ENCODE results near the gene PCED1B.

GRCh38 chr12:47054659-47055058 lies 24.8 kb upstream of the PCED1B start:
- TF ChIP-seq POLR2A (IDR thresholded peaks at IDR 0.05): no peak
- TF ChIP-seq, protein P1, sequence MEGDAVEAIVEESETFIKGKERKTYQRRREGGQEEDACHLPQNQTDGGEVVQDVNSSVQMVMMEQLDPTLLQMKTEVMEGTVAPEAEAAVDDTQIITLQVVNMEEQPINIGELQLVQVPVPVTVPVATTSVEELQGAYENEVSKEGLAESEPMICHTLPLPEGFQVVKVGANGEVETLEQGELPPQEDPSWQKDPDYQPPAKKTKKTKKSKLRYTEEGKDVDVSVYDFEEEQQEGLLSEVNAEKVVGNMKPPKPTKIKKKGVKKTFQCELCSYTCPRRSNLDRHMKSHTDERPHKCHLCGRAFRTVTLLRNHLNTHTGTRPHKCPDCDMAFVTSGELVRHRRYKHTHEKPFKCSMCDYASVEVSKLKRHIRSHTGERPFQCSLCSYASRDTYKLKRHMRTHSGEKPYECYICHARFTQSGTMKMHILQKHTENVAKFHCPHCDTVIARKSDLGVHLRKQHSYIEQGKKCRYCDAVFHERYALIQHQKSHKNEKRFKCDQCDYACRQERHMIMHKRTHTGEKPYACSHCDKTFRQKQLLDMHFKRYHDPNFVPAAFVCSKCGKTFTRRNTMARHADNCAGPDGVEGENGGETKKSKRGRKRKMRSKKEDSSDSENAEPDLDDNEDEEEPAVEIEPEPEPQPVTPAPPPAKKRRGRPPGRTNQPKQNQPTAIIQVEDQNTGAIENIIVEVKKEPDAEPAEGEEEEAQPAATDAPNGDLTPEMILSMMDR (IDR thresholded peaks at IDR 0.05): no peak

All from testis (tissue), 2 donors.